Omental fat pad (tissue), 4 donors: ENCODE measurements around the gene AKAP17A. TPM values are rescaled to one million over a fixed set of nuclear protein-coding genes. Genes with fewer than 3 reads are reported as not detected.

Experiments used
- ATAC-seq: fragments of 150-250 bp; one replicate; pipeline ENCODE4 v1.9.1; 2016; ENCODE audit warnings: mild to moderate bottlenecking, moderate library complexity; ENCODE audit not compliant: low FRiP score
- DNase-seq: peaks from one replicate; pipeline ENCODE4 v3.0.0-alpha.2; 2019; ENCODE audit warnings: low spot score
- total RNA-seq, 4 donors: library from RNA; depleted of rRNA; stranded (reverse); fragments of >200 nt; gene quantifications; one replicate each; pipeline ENCODE4 v1.1.0, GENCODE V29; 2016
- TF ChIP-seq, protein P1 (sequence below), 3 donors: fragments of 450-650 bp; IDR thresholded peaks; one replicate each; pipeline ENCODE4 v1.5.1; 2016 to 2017; ENCODE audit warnings: antibody characterized with exemption in 3 of 3, mild to moderate bottlenecking in 3 of 3, moderate library complexity in 2 of 3

The AKAP17A gene
- total RNA-seq, 4 donors from 2014 or later: 31.6 to 53.0 (median 46.9) TPM

DNA sequence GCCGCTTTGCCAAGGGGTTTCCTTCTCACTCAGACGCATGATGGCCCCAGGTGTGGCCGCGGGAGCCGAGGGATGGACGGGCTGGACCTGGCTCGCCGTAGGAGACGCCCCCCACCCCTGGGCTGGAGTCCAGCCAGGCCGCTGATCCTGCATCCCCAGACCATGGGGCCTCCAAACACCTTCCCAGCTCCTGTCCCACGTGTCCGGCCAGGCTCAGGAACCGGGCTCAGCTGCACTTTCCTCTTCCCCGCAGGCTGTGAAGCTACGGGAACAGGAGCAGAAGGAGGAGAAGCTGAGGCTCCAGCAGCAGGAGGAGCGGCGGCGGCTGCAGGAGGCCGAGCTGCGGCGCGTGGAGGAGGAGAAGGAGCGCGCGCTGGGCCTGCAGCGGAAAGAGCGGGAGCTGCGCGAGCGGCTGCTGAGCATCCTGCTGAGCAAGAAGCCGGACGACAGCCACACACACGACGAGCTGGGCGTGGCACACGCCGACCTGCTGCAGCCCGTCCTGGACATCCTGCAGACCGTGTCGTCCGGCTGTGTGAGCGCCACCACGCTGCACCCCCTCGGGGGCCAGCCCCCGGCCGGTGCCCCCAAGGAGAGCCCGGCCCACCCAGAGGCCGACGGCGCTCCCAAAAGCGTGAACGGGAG, 9.1 kb downstream of the AKAP17A start:
- TF ChIP-seq, protein P1, sequence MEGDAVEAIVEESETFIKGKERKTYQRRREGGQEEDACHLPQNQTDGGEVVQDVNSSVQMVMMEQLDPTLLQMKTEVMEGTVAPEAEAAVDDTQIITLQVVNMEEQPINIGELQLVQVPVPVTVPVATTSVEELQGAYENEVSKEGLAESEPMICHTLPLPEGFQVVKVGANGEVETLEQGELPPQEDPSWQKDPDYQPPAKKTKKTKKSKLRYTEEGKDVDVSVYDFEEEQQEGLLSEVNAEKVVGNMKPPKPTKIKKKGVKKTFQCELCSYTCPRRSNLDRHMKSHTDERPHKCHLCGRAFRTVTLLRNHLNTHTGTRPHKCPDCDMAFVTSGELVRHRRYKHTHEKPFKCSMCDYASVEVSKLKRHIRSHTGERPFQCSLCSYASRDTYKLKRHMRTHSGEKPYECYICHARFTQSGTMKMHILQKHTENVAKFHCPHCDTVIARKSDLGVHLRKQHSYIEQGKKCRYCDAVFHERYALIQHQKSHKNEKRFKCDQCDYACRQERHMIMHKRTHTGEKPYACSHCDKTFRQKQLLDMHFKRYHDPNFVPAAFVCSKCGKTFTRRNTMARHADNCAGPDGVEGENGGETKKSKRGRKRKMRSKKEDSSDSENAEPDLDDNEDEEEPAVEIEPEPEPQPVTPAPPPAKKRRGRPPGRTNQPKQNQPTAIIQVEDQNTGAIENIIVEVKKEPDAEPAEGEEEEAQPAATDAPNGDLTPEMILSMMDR (IDR thresholded peaks at IDR 0.05): no peak
- ATAC-seq (no peak), DNase-seq (no peak)

DNA sequence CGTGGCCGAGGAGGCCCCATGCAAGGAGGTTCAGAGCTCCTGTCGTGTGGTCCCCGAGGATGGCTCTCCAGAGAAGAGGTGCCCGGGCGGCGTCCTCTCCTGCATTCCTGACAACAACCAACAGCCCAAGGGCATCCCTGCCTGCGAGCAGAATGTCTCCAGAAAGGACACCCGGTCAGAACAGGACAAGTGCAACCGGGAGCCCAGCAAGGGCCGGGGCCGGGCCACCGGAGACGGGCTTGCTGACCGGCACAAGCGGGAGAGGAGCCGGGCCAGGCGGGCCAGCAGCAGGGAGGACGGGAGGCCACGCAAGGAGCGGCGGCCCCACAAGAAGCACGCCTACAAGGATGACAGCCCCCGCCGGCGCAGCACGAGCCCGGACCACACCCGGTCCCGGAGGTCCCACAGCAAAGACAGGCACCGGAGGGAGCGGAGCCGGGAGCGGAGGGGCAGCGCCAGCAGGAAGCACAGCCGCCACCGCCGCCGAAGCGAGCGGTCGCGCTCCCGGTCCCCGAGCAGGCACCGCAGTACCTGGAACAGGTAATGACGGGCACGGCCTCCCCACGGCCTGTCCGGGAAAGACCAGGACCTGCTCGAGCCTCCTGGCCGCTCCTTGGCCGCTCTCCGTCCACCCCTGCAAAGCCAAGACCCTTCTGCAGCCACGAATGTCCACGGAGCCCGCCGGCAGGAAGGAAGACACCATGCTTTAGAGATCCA, 9.8 kb downstream of the AKAP17A start:
- no peak for ATAC-seq
- DNase-seq: no peak

DNA sequence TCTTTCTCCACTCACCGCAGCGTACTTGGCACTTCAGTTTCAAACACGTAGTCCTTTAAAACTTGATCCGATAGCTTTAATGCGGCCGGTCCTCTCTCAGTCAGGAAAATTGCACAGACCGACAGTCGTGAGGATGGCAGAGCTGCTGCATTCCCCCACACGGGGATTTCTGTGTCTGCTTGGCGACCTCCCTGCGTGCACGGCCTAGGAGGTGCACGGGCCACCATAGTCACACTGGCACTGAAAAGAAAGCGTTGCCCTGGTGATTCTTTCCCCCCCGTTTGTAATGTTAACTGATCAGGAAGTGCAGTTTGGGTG, 10.3 kb downstream of the AKAP17A start:
- no peak for DNase-seq
- TF ChIP-seq, protein P1 (IDR thresholded peaks at IDR 0.05): no peak
- ATAC-seq: no peak

More for the DNA sequence above, 9.8 kb downstream of the AKAP17A start:
- TF ChIP-seq, protein P1 (IDR thresholded peaks at IDR 0.05): no peak

DNA sequence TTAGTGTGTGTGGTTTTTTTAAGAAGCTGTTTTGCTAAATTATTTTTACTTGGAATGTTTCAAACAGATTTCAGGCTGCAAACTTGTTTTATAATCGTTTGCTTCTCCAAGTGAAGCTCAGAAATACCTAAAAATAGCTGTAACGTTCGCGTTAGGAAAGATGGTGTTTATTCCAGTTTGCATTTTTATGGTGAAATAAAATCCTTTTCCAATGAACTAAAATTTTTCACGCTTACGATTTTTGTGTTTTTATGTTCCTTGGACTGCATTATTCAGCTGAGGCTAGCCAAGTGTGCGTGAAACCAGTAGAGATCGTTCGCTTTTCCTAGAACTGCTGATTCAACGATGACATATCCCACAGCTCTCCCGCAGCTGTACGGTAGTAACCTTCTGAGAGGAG, 10.9 kb downstream of the AKAP17A start:
- ATAC-seq (no peak), DNase-seq (no peak)
- TF ChIP-seq, protein P1 (IDR thresholded peaks at IDR 0.05): no peak

DNA sequence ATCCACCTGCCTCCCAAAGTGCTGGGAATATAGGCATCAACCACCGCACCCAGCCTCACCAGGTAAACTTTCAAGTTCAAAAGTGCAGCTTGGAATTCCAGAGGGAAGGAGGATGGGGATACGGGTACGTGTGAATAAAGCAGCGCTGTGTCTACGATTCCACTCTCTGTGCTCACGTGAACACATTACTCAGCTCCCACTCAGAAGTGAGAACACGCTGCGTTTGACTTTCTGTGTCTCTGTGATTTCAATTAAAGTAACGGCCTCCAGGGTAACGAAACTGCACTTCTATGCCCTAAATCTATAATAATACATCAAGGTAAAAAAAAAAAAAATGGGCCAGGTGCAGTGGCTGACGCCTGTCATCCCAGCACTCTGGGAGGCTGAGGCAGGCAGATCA, 15.1 kb downstream of the AKAP17A start:
- DNase-seq (no peak), ATAC-seq (no peak)
- TF ChIP-seq, protein P1 (IDR thresholded peaks at IDR 0.05): no peak

DNA sequence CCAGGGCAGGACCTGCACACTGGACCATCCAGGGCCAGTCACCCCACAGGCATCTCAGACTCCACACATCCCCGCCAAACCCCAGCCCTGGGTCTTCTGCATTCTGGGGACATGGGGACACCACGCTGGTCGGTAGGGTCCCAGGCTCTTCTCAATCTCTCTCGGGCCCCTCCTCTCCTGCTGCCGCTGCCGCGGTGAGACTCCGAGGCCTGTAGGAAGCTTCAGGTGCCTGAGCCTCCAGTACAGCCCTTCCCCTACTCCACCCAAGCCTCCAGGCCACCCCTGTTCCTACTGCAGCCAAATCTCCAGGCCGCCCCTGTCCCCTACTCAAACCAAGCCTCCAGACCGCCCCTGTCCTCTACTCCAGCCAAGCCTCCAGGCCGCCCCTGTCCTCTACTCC, 17.9 kb downstream of the AKAP17A start:
- DNase-seq (no peak), ATAC-seq (no peak)
- TF ChIP-seq, protein P1 (IDR thresholded peaks at IDR 0.05): no peak

DNA sequence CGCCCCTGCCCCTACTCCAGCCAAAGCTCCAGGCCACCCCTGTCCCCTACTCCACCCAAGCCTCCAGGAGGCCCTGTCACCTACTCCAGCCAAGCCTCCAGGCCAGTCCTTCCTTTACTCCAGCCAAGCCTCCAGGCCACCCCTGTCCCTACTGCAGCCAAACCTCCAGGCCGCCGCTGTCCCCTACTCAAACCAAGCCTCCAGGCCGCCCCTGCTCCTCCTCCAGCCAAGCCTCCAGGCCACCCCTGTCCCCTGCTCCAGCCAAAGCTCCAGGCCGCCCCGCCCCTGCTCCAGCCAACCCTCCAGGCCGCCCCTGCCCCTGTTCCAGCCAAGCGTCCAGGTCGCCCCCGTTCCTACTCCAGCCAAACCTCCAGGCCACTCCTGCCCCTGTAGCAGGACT, 18.4 kb downstream of the AKAP17A start:
- no peak for ATAC-seq
- no peak for DNase-seq
- TF ChIP-seq, protein P1 (IDR thresholded peaks at IDR 0.05): no peak
